SK-N-SH (cell line): ENCODE results near the gene BTN3A1.

Experiments
- FOXM1 ChIP-seq: IDR thresholded peaks from 2 replicates; pipeline ENCODE4 v1.4.0; 2012; ENCODE audit warnings: low read depth, mild to moderate bottlenecking
- JUND ChIP-seq: IDR thresholded peaks from 2 replicates; pipeline ENCODE4 v1.4.0; 2012
- MXI1 ChIP-seq: IDR thresholded peaks from 2 replicates; pipeline ENCODE4 v1.6.1; 2012; ENCODE audit warnings: mild to moderate bottlenecking, low read depth, low read length, improper control_type of control experiment
- NFIC ChIP-seq: IDR thresholded peaks from 2 replicates; pipeline ENCODE4 v1.4.0; 2012; ENCODE audit warnings: borderline replicate concordance
- NRF1 ChIP-seq: IDR thresholded peaks from 2 replicates; pipeline ENCODE4 v1.6.1; 2012; ENCODE audit warnings: low read depth, mild to moderate bottlenecking, low read length
- POLR2AphosphoS5 ChIP-seq: IDR thresholded peaks from 2 replicates; pipeline ENCODE4 v1.6.1; 2012; ENCODE audit warnings: low read depth, low read length
- RAD21 ChIP-seq: IDR thresholded peaks from 2 replicates; pipeline ENCODE4 v1.6.1; 2012; ENCODE audit warnings: mild to moderate bottlenecking, low read length
- RFX5 ChIP-seq: IDR thresholded peaks from 2 replicates; pipeline ENCODE4 v1.6.1; 2012; ENCODE audit warnings: mild to moderate bottlenecking, improper control_type of control experiment, low read length
- SIN3A ChIP-seq: IDR thresholded peaks from 2 replicates; pipeline ENCODE4 v1.6.1; 2012; ENCODE audit warnings: low read depth, mild to moderate bottlenecking, low read length, moderate library complexity, borderline replicate concordance
- SMC3 ChIP-seq: IDR thresholded peaks from 2 replicates; pipeline ENCODE4 v1.6.1; 2012; ENCODE audit warnings: low read depth, low read length, improper control_type of control experiment
- TF ChIP-seq, protein P1 (sequence below): fragments of 200-600 bp; sonication (generic); IDR thresholded peaks from 2 replicates; pipeline ENCODE4 v1.6.1; 2017; ENCODE audit warnings: antibody characterized with exemption, mild to moderate bottlenecking, moderate library complexity
- TF ChIP-seq, protein P2 (sequence below): IDR thresholded peaks from 2 replicates; pipeline ENCODE4; 2012
- TF ChIP-seq, protein P3 (sequence below): IDR thresholded peaks from 2 replicates; pipeline ENCODE4 v1.4.0; 2012; ENCODE audit warnings: low read depth, borderline replicate concordance

DNA sequence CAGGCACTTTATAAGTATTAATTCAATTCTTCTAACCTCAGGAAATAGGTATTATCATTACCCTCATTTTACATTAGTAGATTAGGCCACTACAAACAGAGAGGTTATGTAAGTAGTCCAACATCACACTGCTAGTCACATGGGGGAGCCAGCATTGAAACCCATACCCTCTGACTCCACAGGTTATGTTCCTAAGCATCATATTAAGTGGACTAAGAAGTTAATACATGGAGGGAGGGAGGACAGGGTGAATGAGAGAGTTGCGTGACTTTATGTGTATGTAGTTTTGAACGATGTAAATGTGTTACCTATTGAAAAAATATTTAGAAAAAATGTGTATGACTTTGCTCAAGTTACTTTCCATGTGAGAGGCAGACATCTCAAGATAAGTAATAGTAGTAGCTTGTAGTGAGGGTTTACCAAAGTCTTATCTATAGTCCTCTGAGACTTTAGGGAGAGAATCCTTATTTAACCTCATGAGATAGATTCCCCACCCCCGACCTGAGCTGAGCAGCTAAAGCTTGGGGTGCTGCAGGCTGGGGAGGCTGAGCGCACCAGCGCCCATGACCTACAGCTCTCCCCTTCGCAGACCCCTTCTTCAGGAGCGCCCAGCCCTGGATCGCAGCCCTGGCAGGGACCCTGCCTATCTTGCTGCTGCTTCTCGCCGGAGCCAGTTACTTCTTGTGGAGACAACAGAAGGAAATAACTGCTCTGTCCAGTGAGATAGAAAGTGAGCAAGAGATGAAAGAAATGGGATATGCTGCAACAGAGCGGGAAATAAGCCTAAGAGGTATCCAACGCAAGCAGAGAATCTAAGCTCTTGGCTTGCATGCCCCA is 29.5 kb upstream of the BTN3A1 start:
- TF ChIP-seq, protein P1, sequence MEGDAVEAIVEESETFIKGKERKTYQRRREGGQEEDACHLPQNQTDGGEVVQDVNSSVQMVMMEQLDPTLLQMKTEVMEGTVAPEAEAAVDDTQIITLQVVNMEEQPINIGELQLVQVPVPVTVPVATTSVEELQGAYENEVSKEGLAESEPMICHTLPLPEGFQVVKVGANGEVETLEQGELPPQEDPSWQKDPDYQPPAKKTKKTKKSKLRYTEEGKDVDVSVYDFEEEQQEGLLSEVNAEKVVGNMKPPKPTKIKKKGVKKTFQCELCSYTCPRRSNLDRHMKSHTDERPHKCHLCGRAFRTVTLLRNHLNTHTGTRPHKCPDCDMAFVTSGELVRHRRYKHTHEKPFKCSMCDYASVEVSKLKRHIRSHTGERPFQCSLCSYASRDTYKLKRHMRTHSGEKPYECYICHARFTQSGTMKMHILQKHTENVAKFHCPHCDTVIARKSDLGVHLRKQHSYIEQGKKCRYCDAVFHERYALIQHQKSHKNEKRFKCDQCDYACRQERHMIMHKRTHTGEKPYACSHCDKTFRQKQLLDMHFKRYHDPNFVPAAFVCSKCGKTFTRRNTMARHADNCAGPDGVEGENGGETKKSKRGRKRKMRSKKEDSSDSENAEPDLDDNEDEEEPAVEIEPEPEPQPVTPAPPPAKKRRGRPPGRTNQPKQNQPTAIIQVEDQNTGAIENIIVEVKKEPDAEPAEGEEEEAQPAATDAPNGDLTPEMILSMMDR = no peak
- no peak for TF ChIP-seq MXI1
- TF ChIP-seq FOXM1 = no peak
- TF ChIP-seq, protein P2, sequence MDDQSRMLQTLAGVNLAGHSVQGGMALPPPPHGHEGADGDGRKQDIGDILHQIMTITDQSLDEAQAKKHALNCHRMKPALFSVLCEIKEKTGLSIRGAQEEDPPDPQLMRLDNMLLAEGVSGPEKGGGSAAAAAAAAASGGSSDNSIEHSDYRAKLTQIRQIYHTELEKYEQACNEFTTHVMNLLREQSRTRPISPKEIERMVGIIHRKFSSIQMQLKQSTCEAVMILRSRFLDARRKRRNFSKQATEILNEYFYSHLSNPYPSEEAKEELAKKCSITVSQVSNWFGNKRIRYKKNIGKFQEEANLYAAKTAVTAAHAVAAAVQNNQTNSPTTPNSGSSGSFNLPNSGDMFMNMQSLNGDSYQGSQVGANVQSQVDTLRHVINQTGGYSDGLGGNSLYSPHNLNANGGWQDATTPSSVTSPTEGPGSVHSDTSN = no peak
- no peak for TF ChIP-seq POLR2AphosphoS5
- no peak for TF ChIP-seq JUND
- TF ChIP-seq SIN3A = no peak
- no peak for TF ChIP-seq RAD21
- no peak for TF ChIP-seq SMC3
- TF ChIP-seq, protein P3, sequence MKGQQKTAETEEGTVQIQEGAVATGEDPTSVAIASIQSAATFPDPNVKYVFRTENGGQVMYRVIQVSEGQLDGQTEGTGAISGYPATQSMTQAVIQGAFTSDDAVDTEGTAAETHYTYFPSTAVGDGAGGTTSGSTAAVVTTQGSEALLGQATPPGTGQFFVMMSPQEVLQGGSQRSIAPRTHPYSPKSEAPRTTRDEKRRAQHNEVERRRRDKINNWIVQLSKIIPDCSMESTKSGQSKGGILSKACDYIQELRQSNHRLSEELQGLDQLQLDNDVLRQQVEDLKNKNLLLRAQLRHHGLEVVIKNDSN = no peak
- no peak for TF ChIP-seq RFX5
- no peak for TF ChIP-seq NFIC
- TF ChIP-seq NRF1 = no peak
